Measurements from ENCODE around the gene TGFBR3.
"Not testable (repeated sequence)": the region's sequence is repeated elsewhere in the genome, so short reads cannot be mapped to it uniquely, and the experiment has no call there.

TGFBR3 gene

GRCh38 chr1:91857557-91858239 is 28.3 kb downstream of the TGFBR3 start:
- Histone ChIP-seq H3K27me3 (ENCODE audit: control insufficient read depth, insufficient read depth, low read length) (no peaks in the 10 kb centered on the region), H3K4me1 (ENCODE audit: control insufficient read depth, insufficient read depth, low read length) (no peaks in the 10 kb centered on the region), H3K36me3 (ENCODE audit: control insufficient read depth, insufficient read depth, low read length) (no peaks in the 10 kb centered on the region), H3K9ac (ENCODE audit: low read depth, low read length) (no peak overlapping the region), H3K9me3 (ENCODE audit: control insufficient read depth, insufficient read depth, low read length) (no peaks in the 10 kb centered on the region), H3K4me3 (ENCODE audit: low read depth, low read length) (no peak overlapping the region)

GRCh38 chr1:91856996-91857395 is 29.0 kb downstream of the TGFBR3 start:
- H3K4me3 ChIP-seq (ENCODE audit: low read depth, low read length): no peak overlapping the region
- no peaks in the 10 kb centered on the region for H3K9me3 ChIP-seq (ENCODE audit: control insufficient read depth, insufficient read depth, low read length)
- no peaks in the 10 kb centered on the region for H3K4me1 ChIP-seq (ENCODE audit: control insufficient read depth, insufficient read depth, low read length)
- no peaks in the 10 kb centered on the region for H3K27me3 ChIP-seq (ENCODE audit: control insufficient read depth, insufficient read depth, low read length)
- no peaks in the 10 kb centered on the region for H3K36me3 ChIP-seq (ENCODE audit: control insufficient read depth, insufficient read depth, low read length)
- H3K9ac ChIP-seq (ENCODE audit: low read depth, low read length): no peak overlapping the region

- no peaks in the 10 kb centered on the region for H3K27me3 ChIP-seq (ENCODE audit: control insufficient read depth, insufficient read depth, low read length)
- no peaks in the 10 kb centered on the region for H3K36me3 ChIP-seq (ENCODE audit: control insufficient read depth, insufficient read depth, low read length)
Observed at GRCh38 chr1:91854852-91855534, 31.0 kb downstream of the TGFBR3 start.

DNA sequence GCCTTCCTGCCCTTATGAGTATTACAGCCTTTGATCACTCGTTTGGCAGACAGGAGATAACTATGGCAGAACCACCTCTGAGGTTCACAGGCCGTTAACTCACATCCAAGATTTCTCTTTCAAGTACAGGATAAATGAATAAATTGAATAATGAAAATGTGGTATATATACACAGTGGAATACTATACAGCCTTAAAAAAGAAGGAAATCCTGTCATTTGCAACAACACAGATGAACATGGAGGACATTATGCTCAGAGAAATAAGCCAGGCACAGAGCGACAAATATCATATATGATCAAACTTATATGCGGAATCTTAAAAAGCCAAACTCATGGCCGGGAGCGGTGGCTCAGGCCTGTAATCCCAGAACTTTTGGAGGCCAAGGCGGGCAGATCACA is 32.6 kb downstream of the TGFBR3 start:
- H3K4me1 ChIP-seq (ENCODE audit: control insufficient read depth, insufficient read depth, low read length): no peaks in the 10 kb centered on the region
- no peaks in the 10 kb centered on the region for H3K27me3 ChIP-seq (ENCODE audit: control insufficient read depth, insufficient read depth, low read length)
- no peak overlapping the region for H3K9ac ChIP-seq (ENCODE audit: low read depth, low read length)
- H3K36me3 ChIP-seq (ENCODE audit: control insufficient read depth, insufficient read depth, low read length): no peaks in the 10 kb centered on the region
- no peaks in the 10 kb centered on the region for H3K9me3 ChIP-seq (ENCODE audit: control insufficient read depth, insufficient read depth, low read length)
- no peak overlapping the region for H3K4me3 ChIP-seq (ENCODE audit: low read depth, low read length)

More at GRCh38 chr1:91854852-91855534, 31.0 kb downstream of the TGFBR3 start:
- no peak overlapping the region for H3K9ac ChIP-seq (ENCODE audit: low read depth, low read length)
- no peaks in the 10 kb centered on the region for H3K9me3 ChIP-seq (ENCODE audit: control insufficient read depth, insufficient read depth, low read length)
- H3K4me3 ChIP-seq (ENCODE audit: low read depth, low read length): no peak overlapping the region
- no peaks in the 10 kb centered on the region for H3K4me1 ChIP-seq (ENCODE audit: control insufficient read depth, insufficient read depth, low read length)

DNA sequence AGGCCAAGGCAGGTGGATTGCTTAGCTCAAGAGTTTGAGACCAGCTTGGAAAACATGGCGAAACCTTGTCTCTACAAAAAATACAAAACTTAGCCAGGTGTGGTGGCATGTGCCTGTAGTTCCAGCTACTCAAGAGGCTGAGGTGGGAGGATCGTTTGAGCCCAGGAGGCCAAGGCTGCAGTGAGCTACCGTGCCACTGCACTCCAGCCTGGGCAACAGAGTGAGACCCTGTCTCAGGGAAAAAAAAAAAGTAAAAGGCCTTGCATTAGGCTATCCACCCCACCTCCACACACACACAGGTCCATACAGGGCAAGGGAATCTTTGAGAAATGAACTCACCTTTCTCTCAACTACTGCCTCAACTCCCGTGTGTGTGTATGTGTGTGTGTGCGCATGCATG is 33.9 kb downstream of the TGFBR3 start:
- H3K9me3 ChIP-seq (ENCODE audit: control insufficient read depth, insufficient read depth, low read length); H3K4me1 ChIP-seq (ENCODE audit: control insufficient read depth, insufficient read depth, low read length); H3K9ac ChIP-seq (ENCODE audit: low read depth, low read length); H3K36me3 ChIP-seq (ENCODE audit: control insufficient read depth, insufficient read depth, low read length); H3K4me3 ChIP-seq (ENCODE audit: low read depth, low read length); H3K27me3 ChIP-seq (ENCODE audit: control insufficient read depth, insufficient read depth, low read length): not testable (repeated sequence)

DNA sequence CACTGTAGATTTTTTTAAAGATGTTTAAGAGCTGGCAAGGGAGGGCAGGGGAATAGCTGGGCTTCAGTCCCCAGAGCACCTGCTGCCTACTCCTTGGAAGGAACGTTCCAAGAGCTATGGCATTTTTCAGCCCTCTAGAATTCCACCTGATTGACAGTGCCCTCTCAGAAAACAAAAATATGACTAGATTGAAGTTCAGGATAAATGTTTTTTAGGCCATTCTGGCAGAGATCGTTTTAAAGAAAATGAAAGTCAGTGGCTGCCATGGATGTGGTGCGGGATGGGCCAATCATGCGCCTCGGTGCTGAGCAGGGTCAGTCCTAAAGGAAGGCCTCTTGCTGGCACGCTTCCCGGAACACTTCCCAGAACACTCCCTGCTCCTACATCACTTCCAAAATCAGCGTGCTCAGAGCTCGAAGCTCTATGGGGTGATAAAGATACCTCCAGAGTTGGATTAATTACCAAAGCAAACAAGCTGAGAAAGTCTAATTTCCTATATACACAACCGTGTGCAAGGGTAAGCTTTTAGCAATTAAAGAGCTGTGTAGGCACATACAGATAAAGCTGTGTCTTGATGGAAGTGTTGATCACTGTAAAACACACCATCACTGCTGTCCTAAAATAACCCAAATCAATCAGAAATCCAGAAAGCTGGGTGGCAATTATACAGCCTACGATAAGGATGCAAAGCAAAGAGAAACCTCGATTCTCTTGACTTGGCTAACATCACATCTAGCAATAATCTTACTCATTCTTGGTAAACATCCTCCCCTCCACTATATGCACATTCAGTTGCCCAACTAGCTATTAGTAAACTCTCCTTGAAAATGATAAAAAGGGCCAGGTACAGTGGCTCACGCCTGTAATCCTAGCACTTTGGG is 34.6 kb downstream of the TGFBR3 start:
- no peak overlapping the region for H3K9ac ChIP-seq (ENCODE audit: low read depth, low read length)
- H3K9me3 ChIP-seq (ENCODE audit: control insufficient read depth, insufficient read depth, low read length): no peaks in the 10 kb centered on the region
- H3K36me3 ChIP-seq (ENCODE audit: control insufficient read depth, insufficient read depth, low read length): no peaks in the 10 kb centered on the region
- H3K4me1 ChIP-seq (ENCODE audit: control insufficient read depth, insufficient read depth, low read length): no peaks in the 10 kb centered on the region
- no peak overlapping the region for H3K4me3 ChIP-seq (ENCODE audit: low read depth, low read length)
- no peaks in the 10 kb centered on the region for H3K27me3 ChIP-seq (ENCODE audit: control insufficient read depth, insufficient read depth, low read length)

GRCh38 chr1:91850708-91851107 is 35.2 kb downstream of the TGFBR3 start:
- H3K9me3 ChIP-seq (ENCODE audit: control insufficient read depth, insufficient read depth, low read length): no peaks in the 10 kb centered on the region

GRCh38 chr1:91847851-91848250 is 38.1 kb downstream of the TGFBR3 start:
- no peaks in the 10 kb centered on the region for H3K27me3 ChIP-seq (ENCODE audit: control insufficient read depth, insufficient read depth, low read length)
- no peak overlapping the region for H3K4me3 ChIP-seq (ENCODE audit: low read depth, low read length)
- no peaks in the 10 kb centered on the region for H3K4me1 ChIP-seq (ENCODE audit: control insufficient read depth, insufficient read depth, low read length)

More at GRCh38 chr1:91850708-91851107, 35.2 kb downstream of the TGFBR3 start:
- Histone ChIP-seq H3K4me3 (ENCODE audit: low read depth, low read length) (no peak overlapping the region), H3K27me3 (ENCODE audit: control insufficient read depth, insufficient read depth, low read length) (no peaks in the 10 kb centered on the region), H3K36me3 (ENCODE audit: control insufficient read depth, insufficient read depth, low read length) (no peaks in the 10 kb centered on the region), H3K4me1 (ENCODE audit: control insufficient read depth, insufficient read depth, low read length) (no peaks in the 10 kb centered on the region), H3K9ac (ENCODE audit: low read depth, low read length) (no peak overlapping the region)

DNA sequence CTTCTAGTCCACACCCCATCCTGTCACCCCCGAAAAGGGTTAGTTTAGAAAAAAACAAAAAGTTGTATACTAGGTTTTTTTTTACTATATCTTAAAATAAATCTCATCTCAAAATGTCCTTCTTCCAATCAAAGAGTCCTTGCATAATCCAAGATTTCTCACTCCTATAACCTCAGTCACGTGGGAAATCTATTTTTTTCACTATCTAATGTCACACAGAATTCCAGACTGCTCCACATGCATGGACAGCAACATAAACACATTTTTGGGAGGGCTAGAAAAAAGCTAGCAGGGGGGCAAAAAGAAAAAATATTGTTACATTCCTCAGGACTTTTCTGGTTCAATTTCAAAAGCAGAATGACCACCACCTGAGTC is 39.3 kb downstream of the TGFBR3 start:
- no peaks in the 10 kb centered on the region for H3K36me3 ChIP-seq (ENCODE audit: control insufficient read depth, insufficient read depth, low read length)
- no peak overlapping the region for H3K4me3 ChIP-seq (ENCODE audit: low read depth, low read length)
- no peaks in the 10 kb centered on the region for H3K9me3 ChIP-seq (ENCODE audit: control insufficient read depth, insufficient read depth, low read length)
- H3K4me1 ChIP-seq (ENCODE audit: control insufficient read depth, insufficient read depth, low read length): no peaks in the 10 kb centered on the region
- no peak overlapping the region for H3K9ac ChIP-seq (ENCODE audit: low read depth, low read length)
- no peaks in the 10 kb centered on the region for H3K27me3 ChIP-seq (ENCODE audit: control insufficient read depth, insufficient read depth, low read length)

More at GRCh38 chr1:91847851-91848250, 38.1 kb downstream of the TGFBR3 start:
- no peaks in the 10 kb centered on the region for H3K36me3 ChIP-seq (ENCODE audit: control insufficient read depth, insufficient read depth, low read length)
- no peaks in the 10 kb centered on the region for H3K9me3 ChIP-seq (ENCODE audit: control insufficient read depth, insufficient read depth, low read length)
- H3K9ac ChIP-seq (ENCODE audit: low read depth, low read length): no peak overlapping the region

DNA sequence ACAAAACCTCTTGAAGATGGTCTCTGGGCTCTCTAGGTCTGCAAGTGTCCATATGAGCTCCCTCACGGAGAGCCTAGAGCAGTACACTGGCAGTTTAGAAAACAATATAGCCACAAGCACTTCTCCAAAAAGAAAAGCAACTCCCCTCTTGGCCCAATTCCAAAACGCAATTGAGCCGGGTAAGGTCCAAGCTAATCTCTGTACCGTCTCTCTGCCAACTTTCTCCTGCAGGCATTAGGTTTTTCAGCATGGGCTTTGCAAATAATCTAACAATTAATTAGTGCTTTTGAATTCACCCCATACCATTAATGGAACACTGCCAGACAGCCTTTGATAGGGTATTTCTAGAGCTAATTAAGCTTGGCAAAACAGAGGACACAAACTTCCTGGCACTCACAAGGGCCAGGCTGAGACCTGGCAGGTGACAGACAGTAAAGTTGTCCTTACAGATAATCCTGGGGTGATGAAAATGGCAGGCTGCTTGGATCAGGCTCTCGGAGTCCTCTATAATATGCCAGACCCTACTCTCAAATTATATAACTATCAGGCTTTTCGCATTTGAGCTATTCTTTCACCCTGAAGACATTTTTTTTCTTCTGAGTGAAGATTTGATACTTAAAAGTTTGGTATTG is 39.8 kb downstream of the TGFBR3 start:
- H3K9ac ChIP-seq (ENCODE audit: low read depth, low read length): no peak overlapping the region
- H3K4me3 ChIP-seq (ENCODE audit: low read depth, low read length): no peak overlapping the region
- H3K36me3 ChIP-seq (ENCODE audit: control insufficient read depth, insufficient read depth, low read length): no peaks in the 10 kb centered on the region
- H3K9me3 ChIP-seq (ENCODE audit: control insufficient read depth, insufficient read depth, low read length): no peaks in the 10 kb centered on the region
- no peaks in the 10 kb centered on the region for H3K27me3 ChIP-seq (ENCODE audit: control insufficient read depth, insufficient read depth, low read length)
- no peaks in the 10 kb centered on the region for H3K4me1 ChIP-seq (ENCODE audit: control insufficient read depth, insufficient read depth, low read length)

- Histone ChIP-seq H3K36me3 (ENCODE audit: control insufficient read depth, insufficient read depth, low read length) (no peaks in the 10 kb centered on the region), H3K9me3 (ENCODE audit: control insufficient read depth, insufficient read depth, low read length) (no peaks in the 10 kb centered on the region), H3K4me1 (ENCODE audit: control insufficient read depth, insufficient read depth, low read length) (no peaks in the 10 kb centered on the region), H3K4me3 (ENCODE audit: low read depth, low read length) (no peak overlapping the region), H3K9ac (ENCODE audit: low read depth, low read length) (no peak overlapping the region), H3K27me3 (ENCODE audit: control insufficient read depth, insufficient read depth, low read length) (no peaks in the 10 kb centered on the region)
Observed at GRCh38 chr1:91844862-91845528, 41.0 kb downstream of the TGFBR3 start.

All from iPS-15b (cell line).